GM21717 (cell line): ENCODE data around the gene GUCY1B1.

Experiments used
- ATAC-seq: cut with Tn5 transposase; IDR thresholded peaks from one replicate; pipeline ENCODE4 v1.9.1; 2021; ENCODE audit warnings: mild to moderate bottlenecking, moderate library complexity; ENCODE audit not compliant: unreplicated experiment

The GUCY1B1 gene

DNA sequence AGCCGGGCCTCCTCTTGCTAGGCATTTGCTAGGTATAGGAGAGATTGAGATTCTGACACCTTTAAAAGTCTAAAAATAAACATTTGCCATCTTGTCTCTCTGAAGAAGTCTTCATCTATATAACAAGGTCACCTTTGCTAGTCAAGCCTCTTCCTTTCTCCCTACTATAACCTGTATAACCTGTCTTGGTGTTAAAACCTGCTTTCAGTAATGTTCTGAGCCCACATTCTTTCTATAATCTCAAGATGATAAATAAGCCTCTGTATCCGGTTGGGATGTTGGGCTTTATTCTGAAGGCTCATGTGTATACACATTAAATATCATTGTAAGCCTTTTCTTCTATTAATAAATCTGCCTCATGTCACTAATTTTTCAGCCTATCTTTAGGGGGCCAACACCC is 97.1 kb downstream of the GUCY1B1 start:
- ATAC-seq, result no peak
